H9 (cell line): ENCODE results near the gene PNPLA6. TPM values are rescaled to one million over a fixed set of nuclear protein-coding genes. Genes with fewer than 3 reads are reported as not detected.

Experiments
- DNase-seq: peaks from one replicate; pipeline ENCODE4 v3.0.0-alpha.2; 2017
- H2AFZ ChIP-seq: one replicate; pipeline ENCODE4 v1.6.1; 2013; ENCODE audit warnings: mild to moderate bottlenecking, low read length, control low read depth, moderate library complexity
- H2AK5ac ChIP-seq: 2 replicates; pipeline ENCODE4 v1.6.1; 2013; ENCODE audit warnings: low read length, control low read depth, mixed read lengths; ENCODE audit not compliant: insufficient read length
- H2BK120ac ChIP-seq: one replicate; pipeline ENCODE4 v1.6.1; 2013; ENCODE audit warnings: low read depth, mild to moderate bottlenecking, low read length, control low read depth, inconsistent platforms; ENCODE audit not compliant: poor library complexity, severe bottlenecking
- H2BK12ac ChIP-seq: 2 replicates; pipeline ENCODE4 v1.6.1; 2013; ENCODE audit warnings: low read length, control low read depth, mixed read lengths, low read depth; ENCODE audit not compliant: insufficient read length
- H2BK15ac ChIP-seq: 2 replicates; pipeline ENCODE4 v1.6.1; 2013; ENCODE audit warnings: low read depth, low read length, control low read depth
- H2BK20ac ChIP-seq: one replicate; pipeline ENCODE4 v1.6.1; 2013; ENCODE audit warnings: low read depth, mild to moderate bottlenecking, low read length, control low read depth, inconsistent platforms; ENCODE audit not compliant: poor library complexity, severe bottlenecking
- H2BK5ac ChIP-seq: 2 replicates; pipeline ENCODE4 v1.6.1; 2013; ENCODE audit warnings: low read length, control low read depth, mixed read lengths; ENCODE audit not compliant: insufficient read length
- H3K14ac ChIP-seq: 2 replicates; pipeline ENCODE4 v1.6.1; 2013; ENCODE audit warnings: low read length, control low read depth; ENCODE audit not compliant: insufficient read depth
- H3K18ac ChIP-seq: 2 replicates; pipeline ENCODE4 v1.6.1; 2013; ENCODE audit warnings: low read depth, mild to moderate bottlenecking, mixed read lengths, low read length, control low read depth; ENCODE audit not compliant: insufficient read length
- H3K23ac ChIP-seq: 2 replicates; pipeline ENCODE4 v1.6.1; 2013; ENCODE audit warnings: low read length, control low read depth, mixed read lengths, low read depth; ENCODE audit not compliant: insufficient read length
- H3K23me2 ChIP-seq: 2 replicates; pipeline ENCODE4 v1.6.1; 2013; ENCODE audit warnings: low read depth, mild to moderate bottlenecking, mixed read lengths, low read length, control low read depth; ENCODE audit not compliant: insufficient read length, poor library complexity, severe bottlenecking
- H3K27ac ChIP-seq: 2 replicates; pipeline ENCODE4 v1.5.1; 2013; ENCODE audit warnings: low read length, control low read depth, mixed read lengths, low read depth; ENCODE audit not compliant: insufficient read length
- H3K27me3 ChIP-seq: 2 replicates; pipeline ENCODE4 v1.6.1; 2013; ENCODE audit warnings: low read length, control low read depth, inconsistent platforms; ENCODE audit not compliant: insufficient read depth
- H3K4ac ChIP-seq: 2 replicates; pipeline ENCODE4 v1.6.1; 2013; ENCODE audit warnings: low read depth, mild to moderate bottlenecking, control low read depth, inconsistent platforms, low read length, moderate library complexity
- H3K4me1 ChIP-seq: 2 replicates; pipeline ENCODE4 v1.6.1; 2013; ENCODE audit warnings: low read length, control low read depth, inconsistent platforms; ENCODE audit not compliant: insufficient read depth
- H3K4me2 ChIP-seq: 2 replicates; pipeline ENCODE4 v1.6.1; 2013; ENCODE audit warnings: low read length, control low read depth, mixed read lengths; ENCODE audit not compliant: insufficient read length, insufficient read depth
- H3K56ac ChIP-seq: 2 replicates; pipeline ENCODE4 v1.6.1; 2013; ENCODE audit warnings: low read depth, mild to moderate bottlenecking, mixed read lengths, low read length, control low read depth; ENCODE audit not compliant: insufficient read length
- H3K79me1 ChIP-seq: 2 replicates; pipeline ENCODE4 v1.6.1; 2013; ENCODE audit warnings: low read depth, mild to moderate bottlenecking, moderate library complexity, low read length, control low read depth, inconsistent platforms; ENCODE audit not compliant: insufficient read depth, poor library complexity, severe bottlenecking
- H3K79me2 ChIP-seq: 2 replicates; pipeline ENCODE4 v1.6.1; 2013; ENCODE audit warnings: low read length, control low read depth, inconsistent platforms; ENCODE audit not compliant: insufficient read depth
- H3K9ac ChIP-seq: 2 replicates; pipeline ENCODE4 v1.6.1; 2013; ENCODE audit warnings: low read length, control low read depth, mixed read lengths; ENCODE audit not compliant: insufficient read length; ENCODE audit errors: extremely low read depth
- H3K9me3 ChIP-seq: one replicate; pipeline ENCODE4 v1.6.1; 2013; ENCODE audit warnings: low read depth, low read length, inconsistent platforms; ENCODE audit not compliant: control insufficient read depth
- H3T11ph ChIP-seq: one replicate; pipeline ENCODE4 v1.6.1; 2013; ENCODE audit warnings: mild to moderate bottlenecking, low read length, control low read depth, inconsistent platforms
- H4K20me1 ChIP-seq: one replicate; pipeline ENCODE4 v1.6.1; 2013; ENCODE audit not compliant: control insufficient read depth, insufficient read length, insufficient read depth
- H4K5ac ChIP-seq: 2 replicates; pipeline ENCODE4 v1.6.1; 2013; ENCODE audit warnings: low read depth, mild to moderate bottlenecking, mixed read lengths, low read length, control low read depth; ENCODE audit not compliant: insufficient read length
- H4K8ac ChIP-seq: replicated peaks from 2 replicates; pipeline ENCODE4 v1.6.1; 2013; ENCODE audit warnings: low read length, control low read depth, mixed read lengths, low read depth; ENCODE audit not compliant: insufficient read length
- H4K91ac ChIP-seq: 2 replicates; pipeline ENCODE4 v1.6.1; 2013; ENCODE audit warnings: low read depth, mild to moderate bottlenecking, moderate library complexity, mixed read lengths, low read length, control low read depth; ENCODE audit not compliant: insufficient read length
- H3K27ac Mint-ChIP-seq, 3 experiments: 2 replicates in 2 of 3; 3 replicates in 1 of 3; pipeline ENCODE4 v1.8.0; 2020 to 2021; ENCODE audit warnings: mixed read lengths in 3 of 3, mild to moderate bottlenecking in 1 of 3, moderate library complexity in 1 of 3
- H3K27me3 Mint-ChIP-seq: 2 replicates; pipeline ENCODE4 v1.8.0; 2021; ENCODE audit warnings: low read depth, mild to moderate bottlenecking, moderate library complexity, mixed read lengths
- H3K36me3 Mint-ChIP-seq, 3 experiments: 2 replicates in 2 of 3; 3 replicates in 1 of 3; pipeline ENCODE4 v1.8.0; 2020 to 2021; ENCODE audit warnings: low read depth in 3 of 3, mixed read lengths in 3 of 3; ENCODE audit not compliant: insufficient read depth in 1 of 3
- H3K4me1 Mint-ChIP-seq, 2 experiments: 2 replicates each; pipeline ENCODE4 v1.8.0; 2020; ENCODE audit warnings: mixed read lengths in 2 of 2
- H3K4me3 Mint-ChIP-seq, 2 experiments: 2 replicates in 1 of 2; 3 replicates in 1 of 2; pipeline ENCODE4 v1.8.0; 2020 to 2021; ENCODE audit warnings: mild to moderate bottlenecking in 2 of 2, mixed read lengths in 2 of 2, moderate library complexity in 1 of 2
- H3K9me3 Mint-ChIP-seq, 2 experiments: 2 replicates in 1 of 2; 3 replicates in 1 of 2; pipeline ENCODE4 v1.8.0; 2020; ENCODE audit warnings: mild to moderate bottlenecking in 2 of 2, mixed read lengths in 2 of 2, moderate library complexity in 1 of 2
- CTCF ChIP-seq: fragments of 200-600 bp; sonication (generic); conservative IDR thresholded peaks from 3 replicates; pipeline ENCODE4 v1.8.0; 2021; ENCODE audit warnings: antibody characterized with exemption, mild to moderate bottlenecking
- whole genome bisulfite sequencing: extraction: QIAGEN DNeasy Blood & Tissue Kit; methylation state at CpG from one replicate; pipeline ENCODE4 v1.1.7; 2013; ENCODE audit warnings: missing lambda C conversion rate, low lambda C conversion rate, mixed read lengths; ENCODE audit not compliant: insufficient read length; ENCODE audit errors: extremely low coverage; 5-methylcytosine and 5-hydroxymethylcytosine counted together
- total RNA-seq: library from RNA; stranded (reverse); gene quantifications from 2 replicates; pipeline ENCODE4 v1.2.1, GENCODE V29; 2021

PNPLA6 gene
- total RNA-seq, 1 experiment from 2014 or later, result 130 TPM

- no peak overlapping the region for H3K56ac ChIP-seq
- TF ChIP-seq CTCF, result no peak
- WGBS, result no CpG with 5 or more reads among the region's 15 CpGs
- no peak overlapping the region; a peak in 1 of 7 replicates for H3K27ac Mint-ChIP-seq
- H3K27me3 Mint-ChIP-seq, result no peaks in the 10 kb centered on the region
- no peak overlapping the region for H2BK5ac ChIP-seq
- H2BK15ac ChIP-seq, result no peak overlapping the region
- no peaks in the 10 kb centered on the region for H3K27me3 ChIP-seq
- H4K5ac ChIP-seq, result no peak overlapping the region
- no peak overlapping the region for H2BK20ac ChIP-seq
- H3K79me2 ChIP-seq, result no peaks in the 10 kb centered on the region
- H2AK5ac ChIP-seq, result no peak overlapping the region
- H4K91ac ChIP-seq, result no peak overlapping the region
- no peak overlapping the region for H3K23ac ChIP-seq
- H3K23me2 ChIP-seq, result no peaks in the 10 kb centered on the region
- no peak overlapping the region for H3K27ac ChIP-seq
- no peaks in the 10 kb centered on the region for H3K9me3 Mint-ChIP-seq
- H3K79me1 ChIP-seq, result no peaks in the 10 kb centered on the region
- no peak overlapping the region for H3K18ac ChIP-seq
- no peak overlapping the region for H4K8ac ChIP-seq
- H4K20me1 ChIP-seq, result peaks cover 2% of the 10 kb centered on the region
- H2AFZ ChIP-seq, result no peak overlapping the region
- H3T11ph ChIP-seq, result no peak overlapping the region
- no peak overlapping the region for H3K4me3 Mint-ChIP-seq
- no peak overlapping the region for H3K4ac ChIP-seq
- no peaks in the 10 kb centered on the region for H3K9me3 ChIP-seq
- H3K4me1 Mint-ChIP-seq, result peaks cover under 1 to 1% of the 10 kb centered on the region in 2 experiments
- H2BK12ac ChIP-seq, result no peak overlapping the region
- H3K4me2 ChIP-seq, result no peak overlapping the region
- H3K9ac ChIP-seq, result no peak overlapping the region
- H3K14ac ChIP-seq, result no peak overlapping the region
- no peak overlapping the region for H2BK120ac ChIP-seq
- no peaks in the 10 kb centered on the region for H3K4me1 ChIP-seq
- H3K36me3 Mint-ChIP-seq, result peaks cover 12 to 46% (median 35%) of the 10 kb centered on the region in 3 experiments; a peak in 6 of 7 replicates
- no peak for DNase-seq
Measured at GRCh38 chr19:7541475-7541824, 5.9 kb downstream of the PNPLA6 start.
